NCI-H128 (cell line): ENCODE results near the gene PSORS1C1.
"Not testable (repeated sequence)": the region's sequence is repeated elsewhere in the genome, so short reads cannot be mapped to it uniquely, and the experiment has no call there.

Source experiments
- DNase-seq: peaks from one replicate; lab custom pipeline; 2025; ENCODE audit not compliant: unreplicated experiment; lab: John Stamatoyannopoulos, UW

The PSORS1C1 gene

GRCh38 chr6:31157513-31158139 is 43.0 kb downstream of the PSORS1C1 start, which contains the start of gene CCHCR1:
Gene CCHCR1 (minus strand): TSS chr6:31157802. CDS start chr6:31157600, 202 bp downstream.
- DNase-seq, result no peak

GRCh38 chr6:31158140-31158862 is 43.7 kb downstream of the PSORS1C1 start, which contains the start of gene TCF19:
Gene TCF19 (plus strand): TSS chr6:31158589. CDS start chr6:31159470, 881 bp downstream.
- DNase-seq, result peak; percentile 98

GRCh38 chr6:31158863-31159855 is 44.6 kb downstream of the PSORS1C1 start:
- no peak for DNase-seq

- no peak for DNase-seq
Measured at GRCh38 chr6:31161216-31162126, 46.9 kb downstream of the PSORS1C1 start.

GRCh38 chr6:31162463-31163165 is 48.0 kb downstream of the PSORS1C1 start:
- DNase-seq, result no peak

GRCh38 chr6:31163922-31164321 is 49.3 kb downstream of the PSORS1C1 start:
- no peak for DNase-seq

- DNase-seq, result not testable (repeated sequence)
Measured at GRCh38 chr6:31164475-31165063, 50.0 kb downstream of the PSORS1C1 start.

- DNase-seq, result not testable (repeated sequence)
Measured at GRCh38 chr6:31165064-31165832, 50.6 kb downstream of the PSORS1C1 start.

GRCh38 chr6:31165986-31166385 is 51.4 kb downstream of the PSORS1C1 start:
- DNase-seq, result no peak

GRCh38 chr6:31168606-31169005 is 54.0 kb downstream of the PSORS1C1 start:
- no peak for DNase-seq

- DNase-seq, result no peak
Measured at GRCh38 chr6:31169123-31169857, 54.7 kb downstream of the PSORS1C1 start.

- DNase-seq, result not testable (repeated sequence)
Measured at GRCh38 chr6:31169858-31170599, 55.4 kb downstream of the PSORS1C1 start.

- no peak for DNase-seq
Measured at GRCh38 chr6:31170600-31170881, 55.9 kb downstream of the PSORS1C1 start, which contains the start of gene POU5F1. Gene POU5F1 (minus strand): TSS chr6:31170682. CDS start chr6:31170620, 62 bp downstream.

- no peak for DNase-seq
Measured at GRCh38 chr6:31170987-31171671, 56.5 kb downstream of the PSORS1C1 start.

- no peak for DNase-seq
Measured at GRCh38 chr6:31171931-31172905, 57.6 kb downstream of the PSORS1C1 start.
